A549 (cell line): Measurements from ENCODE around the gene RHO.

ENCODE experiments used
- EP300 ChIP-seq, 2 experiments: fragments of >200 bp; sonication (Bioruptor Twin); formaldehyde crosslinking; IDR thresholded peaks; 2 replicates in 1 of 2; 3 replicates in 1 of 2; pipeline ENCODE4 v1.6.1; 2016 to 2017
- RCOR1 ChIP-seq: fragments of 150-350 bp; IDR thresholded peaks from 2 replicates; pipeline ENCODE4 v1.6.1; 2014; ENCODE audit warnings: antibody characterized with exemption, low read length, low read depth
- TF ChIP-seq, protein P1 (sequence below): fragments of >200 bp; sonication (Bioruptor Twin); formaldehyde crosslinking; IDR thresholded peaks from 3 replicates; pipeline ENCODE4 v1.5.1; 2016
- TF ChIP-seq, protein P2 (sequence below): IDR thresholded peaks from 2 replicates; pipeline ENCODE4 v1.6.1; 2012

DNA sequence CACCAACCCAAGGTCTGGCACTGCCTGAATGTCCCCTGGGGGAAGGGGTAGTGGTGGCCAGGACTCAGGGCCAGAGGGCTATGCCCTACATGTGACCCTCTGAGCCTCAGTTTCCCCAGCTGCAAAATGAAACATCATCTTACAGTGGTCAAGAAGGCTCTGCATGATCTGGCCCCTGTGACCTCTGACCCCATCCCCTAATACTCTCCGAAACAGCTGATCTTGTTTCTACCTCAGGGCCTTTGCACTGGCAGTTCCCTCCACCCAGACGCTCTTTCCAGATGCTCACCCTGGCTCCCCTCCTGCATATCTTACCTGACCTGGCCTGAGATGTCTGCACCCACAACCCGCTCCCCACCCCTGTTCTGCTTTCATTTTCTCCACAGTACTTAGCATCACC is 56.2 kb downstream of the RHO start:
- TF ChIP-seq, protein P1, sequence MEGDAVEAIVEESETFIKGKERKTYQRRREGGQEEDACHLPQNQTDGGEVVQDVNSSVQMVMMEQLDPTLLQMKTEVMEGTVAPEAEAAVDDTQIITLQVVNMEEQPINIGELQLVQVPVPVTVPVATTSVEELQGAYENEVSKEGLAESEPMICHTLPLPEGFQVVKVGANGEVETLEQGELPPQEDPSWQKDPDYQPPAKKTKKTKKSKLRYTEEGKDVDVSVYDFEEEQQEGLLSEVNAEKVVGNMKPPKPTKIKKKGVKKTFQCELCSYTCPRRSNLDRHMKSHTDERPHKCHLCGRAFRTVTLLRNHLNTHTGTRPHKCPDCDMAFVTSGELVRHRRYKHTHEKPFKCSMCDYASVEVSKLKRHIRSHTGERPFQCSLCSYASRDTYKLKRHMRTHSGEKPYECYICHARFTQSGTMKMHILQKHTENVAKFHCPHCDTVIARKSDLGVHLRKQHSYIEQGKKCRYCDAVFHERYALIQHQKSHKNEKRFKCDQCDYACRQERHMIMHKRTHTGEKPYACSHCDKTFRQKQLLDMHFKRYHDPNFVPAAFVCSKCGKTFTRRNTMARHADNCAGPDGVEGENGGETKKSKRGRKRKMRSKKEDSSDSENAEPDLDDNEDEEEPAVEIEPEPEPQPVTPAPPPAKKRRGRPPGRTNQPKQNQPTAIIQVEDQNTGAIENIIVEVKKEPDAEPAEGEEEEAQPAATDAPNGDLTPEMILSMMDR = no peak
- TF ChIP-seq EP300 (IDR thresholded peaks at IDR 0.05) = no peak
- TF ChIP-seq, protein P2, sequence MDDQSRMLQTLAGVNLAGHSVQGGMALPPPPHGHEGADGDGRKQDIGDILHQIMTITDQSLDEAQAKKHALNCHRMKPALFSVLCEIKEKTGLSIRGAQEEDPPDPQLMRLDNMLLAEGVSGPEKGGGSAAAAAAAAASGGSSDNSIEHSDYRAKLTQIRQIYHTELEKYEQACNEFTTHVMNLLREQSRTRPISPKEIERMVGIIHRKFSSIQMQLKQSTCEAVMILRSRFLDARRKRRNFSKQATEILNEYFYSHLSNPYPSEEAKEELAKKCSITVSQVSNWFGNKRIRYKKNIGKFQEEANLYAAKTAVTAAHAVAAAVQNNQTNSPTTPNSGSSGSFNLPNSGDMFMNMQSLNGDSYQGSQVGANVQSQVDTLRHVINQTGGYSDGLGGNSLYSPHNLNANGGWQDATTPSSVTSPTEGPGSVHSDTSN = no peak
- no peak for TF ChIP-seq RCOR1
